HL-60 (cell line): ENCODE data around the gene FADS6.

Experiments
- DNase-seq, 2 experiments: peaks; one replicate each; pipeline ENCODE4 v3.0.0-alpha.2; 2010 to 2020; ENCODE audit warnings: low read depth in 1 of 2, low spot score in 1 of 2
- H3K27ac ChIP-seq: fragments of 250-450 bp; sonication (Bioruptor Pico); replicated peaks from 2 replicates; pipeline ENCODE4 v1.5.1; 2020; ENCODE audit warnings: mild to moderate bottlenecking, moderate library complexity
- H3K27me3 ChIP-seq: fragments of 250-450 bp; sonication (Bioruptor Pico); 2 replicates; pipeline ENCODE4 v1.5.1; 2021; ENCODE audit warnings: mild to moderate bottlenecking, moderate library complexity; ENCODE audit not compliant: insufficient read depth, poor library complexity, severe bottlenecking
- H3K4me3 ChIP-seq: replicated peaks from 2 replicates; pipeline ENCODE4 v1.5.1; 2011; ENCODE audit warnings: mild to moderate bottlenecking, control low read depth, low read length; ENCODE audit not compliant: insufficient read depth
- CTCF ChIP-seq: IDR thresholded peaks from one replicate; pipeline ENCODE4 v1.5.1; 2011; ENCODE audit warnings: low read length, control low read depth, inconsistent platforms; ENCODE audit not compliant: insufficient read depth
- GABPA ChIP-seq: IDR thresholded peaks from 2 replicates; pipeline ENCODE4 v1.6.1; 2012; ENCODE audit warnings: low read depth
- POLR2AphosphoS5 ChIP-seq: IDR thresholded peaks from 2 replicates; pipeline ENCODE4 v1.6.1; 2012; ENCODE audit warnings: low read depth
- SPI1 ChIP-seq: IDR thresholded peaks from 2 replicates; pipeline ENCODE4 v1.6.1; 2012; ENCODE audit warnings: low read depth, mild to moderate bottlenecking, borderline replicate concordance
- TF ChIP-seq, protein P1 (sequence below): IDR thresholded peaks from 2 replicates; pipeline ENCODE4 v1.6.1; 2012; ENCODE audit warnings: low read depth; ENCODE audit not compliant: insufficient replicate concordance

FADS6 gene

GRCh38 chr17:74881073-74881472 lies 12.4 kb downstream of the FADS6 start:
- no peaks in the 10 kb centered on the region for H3K27me3 ChIP-seq

GRCh38 chr17:74879308-74879707 lies 14.1 kb downstream of the FADS6 start:
- TF ChIP-seq, protein P1, sequence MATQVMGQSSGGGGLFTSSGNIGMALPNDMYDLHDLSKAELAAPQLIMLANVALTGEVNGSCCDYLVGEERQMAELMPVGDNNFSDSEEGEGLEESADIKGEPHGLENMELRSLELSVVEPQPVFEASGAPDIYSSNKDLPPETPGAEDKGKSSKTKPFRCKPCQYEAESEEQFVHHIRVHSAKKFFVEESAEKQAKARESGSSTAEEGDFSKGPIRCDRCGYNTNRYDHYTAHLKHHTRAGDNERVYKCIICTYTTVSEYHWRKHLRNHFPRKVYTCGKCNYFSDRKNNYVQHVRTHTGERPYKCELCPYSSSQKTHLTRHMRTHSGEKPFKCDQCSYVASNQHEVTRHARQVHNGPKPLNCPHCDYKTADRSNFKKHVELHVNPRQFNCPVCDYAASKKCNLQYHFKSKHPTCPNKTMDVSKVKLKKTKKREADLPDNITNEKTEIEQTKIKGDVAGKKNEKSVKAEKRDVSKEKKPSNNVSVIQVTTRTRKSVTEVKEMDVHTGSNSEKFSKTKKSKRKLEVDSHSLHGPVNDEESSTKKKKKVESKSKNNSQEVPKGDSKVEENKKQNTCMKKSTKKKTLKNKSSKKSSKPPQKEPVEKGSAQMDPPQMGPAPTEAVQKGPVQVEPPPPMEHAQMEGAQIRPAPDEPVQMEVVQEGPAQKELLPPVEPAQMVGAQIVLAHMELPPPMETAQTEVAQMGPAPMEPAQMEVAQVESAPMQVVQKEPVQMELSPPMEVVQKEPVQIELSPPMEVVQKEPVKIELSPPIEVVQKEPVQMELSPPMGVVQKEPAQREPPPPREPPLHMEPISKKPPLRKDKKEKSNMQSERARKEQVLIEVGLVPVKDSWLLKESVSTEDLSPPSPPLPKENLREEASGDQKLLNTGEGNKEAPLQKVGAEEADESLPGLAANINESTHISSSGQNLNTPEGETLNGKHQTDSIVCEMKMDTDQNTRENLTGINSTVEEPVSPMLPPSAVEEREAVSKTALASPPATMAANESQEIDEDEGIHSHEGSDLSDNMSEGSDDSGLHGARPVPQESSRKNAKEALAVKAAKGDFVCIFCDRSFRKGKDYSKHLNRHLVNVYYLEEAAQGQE: no peak
- TF ChIP-seq POLR2AphosphoS5: no peak
- no peak for TF ChIP-seq CTCF
- TF ChIP-seq SPI1: no peak
- no peak for TF ChIP-seq GABPA

More at GRCh38 chr17:74881073-74881472, 12.4 kb downstream of the FADS6 start:
- no peak for TF ChIP-seq SPI1
- no peak for TF ChIP-seq GABPA
- TF ChIP-seq CTCF: no peak
- TF ChIP-seq, protein P1: no peak
- TF ChIP-seq POLR2AphosphoS5: no peak
- Histone ChIP-seq H3K4me3 (no peak overlapping the region), H3K27ac (no peak overlapping the region)
- no peak for DNase-seq

DNA sequence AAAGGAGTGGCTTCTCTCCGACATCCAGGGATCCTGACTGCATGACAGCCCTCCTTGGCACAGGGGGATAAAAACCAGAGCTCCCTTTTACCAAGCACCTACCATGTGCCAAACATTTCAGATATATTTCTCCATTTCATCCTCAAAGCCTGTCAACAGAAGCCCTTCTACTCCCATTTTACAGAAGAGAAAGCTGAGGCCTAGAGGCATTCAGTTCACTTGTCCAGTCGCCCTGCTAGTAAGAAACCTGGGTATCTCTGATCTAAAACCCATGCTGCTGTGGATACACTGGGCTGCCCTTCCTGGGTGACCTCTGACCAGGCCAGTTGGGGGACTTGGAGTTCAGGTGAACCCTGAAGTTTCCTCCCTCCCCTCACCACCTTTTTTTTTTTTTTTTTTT lies 14.8 kb downstream of the FADS6 start:
- DNase-seq: no peak
- Histone ChIP-seq H3K27me3 (no peaks in the 10 kb centered on the region), H3K4me3 (no peak overlapping the region), H3K27ac (no peak overlapping the region)
- TF ChIP-seq CTCF (no peak), POLR2AphosphoS5 (no peak), SPI1 (no peak), GABPA (no peak)
- TF ChIP-seq, protein P1: no peak

More at GRCh38 chr17:74879308-74879707, 14.1 kb downstream of the FADS6 start:
- H3K4me3 ChIP-seq: no peak overlapping the region
- H3K27ac ChIP-seq: no peak overlapping the region
- no peaks in the 10 kb centered on the region for H3K27me3 ChIP-seq
- DNase-seq: no peak
